ENCODE data around the gene INTS11.

DNA sequence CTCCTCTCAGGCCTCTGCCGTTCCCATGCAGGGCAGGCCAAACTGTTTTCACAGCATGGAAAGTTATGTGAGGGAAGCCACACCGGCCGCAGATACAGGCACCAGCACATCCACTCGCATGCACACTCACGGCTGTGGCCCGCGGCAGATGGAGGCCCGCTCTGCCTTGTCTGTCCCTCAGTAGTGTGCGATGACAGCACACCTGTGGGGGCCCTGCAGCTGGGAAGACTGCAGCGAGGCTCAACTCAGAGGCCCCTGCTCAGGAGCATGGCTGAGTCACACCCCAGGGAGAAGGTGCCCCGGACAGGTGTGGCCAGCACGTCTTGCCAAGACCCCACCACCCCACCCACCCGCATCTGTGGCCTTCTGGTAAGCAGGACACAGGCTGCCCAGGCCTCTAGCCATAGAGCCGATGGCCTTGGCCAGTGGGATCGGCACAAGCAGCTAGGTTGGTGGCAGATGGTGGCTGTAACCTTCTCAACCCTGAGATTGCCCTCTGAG is 49.5 kb downstream of the INTS11 start:
- TF ChIP-seq POLR2A (IDR thresholded peaks at IDR 0.05; ENCODE audit: control extremely low read depth in 1 of 2, low read depth in 2 of 2, low read length in 2 of 2) = no peak
- no peak for TF ChIP-seq JUND (IDR thresholded peaks at IDR 0.05; ENCODE audit: low read length)
- no peak for TF ChIP-seq CEBPB (IDR thresholded peaks at IDR 0.05; ENCODE audit: low read depth, low read length)
- no peak for TF ChIP-seq CTCF (IDR thresholded peaks at IDR 0.05; ENCODE audit: control extremely low read depth in 1 of 3, insufficient read depth in 1 of 3, low read depth in 1 of 3, low read length in 3 of 3)
- TF ChIP-seq FOSL1 (IDR thresholded peaks at IDR 0.05; ENCODE audit: insufficient read depth, low read depth, low read length) = no peak

Data from H1 (cell line).